K562 (cell line): ENCODE measurements around the gene NTF4. TPM values are rescaled to one million over a fixed set of nuclear protein-coding genes. Genes with fewer than 3 reads are reported as not detected.

ENCODE experiments used
- ATAC-seq: fragments of 200-7000 bp; cut with Tn5 transposase; 3 replicates; pipeline ENCODE4 v1.9.1; 2020; ENCODE audit warnings: moderate library complexity
- BruUV-seq: library from RNA; stranded (reverse); fragments of 400-500 nt; replicated peaks from 2 replicates; lab custom pipeline; 2021; lab: Mats Ljungman, UMichigan
- CTCF ChIA-PET: fragments of 300-600 bp; formaldehyde crosslinking; extraction: SDS; loops from one replicate; lab custom pipeline; 2021; ENCODE audit warnings: low intra/inter-chr PET ratio; lab: Yijun Ruan, JAX
- POLR2A ChIA-PET: fragments of 300-600, 350-650 bp; sonication (Branson Sonifier 250); formaldehyde crosslinking; extraction: SDS; loops from one replicate; lab custom pipeline; 2021; ENCODE audit warnings: antibody characterized with exemption, inconsistent platforms; lab: Yijun Ruan, JAX
- DNase-seq, 4 experiments: peaks; one replicate each; pipeline versions ENCODE4 v3.0.0 to v3.0.0-alpha.2; 2011 to 2018; ENCODE audit warnings: low spot score in 3 of 4, mixed read lengths in 3 of 4; ENCODE audit errors: extremely low read depth in 1 of 4
- FAIRE-seq: peaks from 2 replicates; lab custom pipeline; 2011; peaks lifted over from hg19 to GRCh38; lab: Jason Lieb, UNC
- H2AFZ ChIP-seq: 2 replicates; pipeline ENCODE4 v1.6.0; 2011; ENCODE audit warnings: low read depth, low read length, control low read depth, inconsistent platforms
- H3K27ac ChIP-seq: fragments of 200-600 bp; 3 replicates; pipeline ENCODE4 v1.8.0; 2011; ENCODE audit warnings: low read depth, mild to moderate bottlenecking, control low read depth, inconsistent platforms, low read length, moderate library complexity, mixed read lengths; ENCODE audit errors: extremely low read depth
- H3K27me3 ChIP-seq, 2 experiments: fragments of 300-600 bp in 1 of 2; 2 replicates in 1 of 2; 3 replicates in 1 of 2; pipeline versions ENCODE4 v1.6.0 to v1.8.0; 2011; ENCODE audit warnings: inconsistent platforms in 2 of 2, low read length in 2 of 2, mild to moderate bottlenecking in 1 of 2, mixed read lengths in 1 of 2, moderate library complexity in 1 of 2; ENCODE audit not compliant: control insufficient read depth in 2 of 2, insufficient read depth in 2 of 2
- H3K36me3 ChIP-seq: fragments of 300-600 bp; 3 replicates; pipeline ENCODE4 v1.8.0; 2011; ENCODE audit warnings: mild to moderate bottlenecking, low read length, inconsistent platforms; ENCODE audit not compliant: control insufficient read depth, insufficient read depth
- H3K4me1 ChIP-seq, 2 experiments: fragments of 200-600 bp in 1 of 2; replicated peaks in 1 of 2; 2 replicates in 1 of 2; 3 replicates in 1 of 2; pipeline versions ENCODE4 v1.5.1 to v1.8.0; 2011; ENCODE audit warnings: inconsistent platforms in 2 of 2, low read length in 2 of 2, mild to moderate bottlenecking in 1 of 2, mixed read lengths in 1 of 2, moderate library complexity in 1 of 2; ENCODE audit not compliant: control insufficient read depth in 2 of 2, insufficient read depth in 2 of 2
- H3K4me2 ChIP-seq: 2 replicates; pipeline ENCODE4 v1.6.1; 2011; ENCODE audit warnings: low read length, control low read depth, inconsistent platforms, mixed read lengths; ENCODE audit not compliant: insufficient read depth
- H3K4me3 ChIP-seq: fragments of 200-600 bp; sonication (generic), shearing (Covaris generic); 2 replicates; pipeline ENCODE4 v1.5.1; 2016; ENCODE audit warnings: control low read depth, inconsistent platforms
- H3K79me2 ChIP-seq: fragments of 200-600 bp; 3 replicates; pipeline ENCODE4 v1.8.0; 2011; ENCODE audit warnings: low read length, inconsistent platforms; ENCODE audit not compliant: control insufficient read depth, insufficient read depth
- H3K9ac ChIP-seq, 2 experiments: 2 replicates each; pipeline versions ENCODE4 v1.6.0 to v1.6.1; 2011; ENCODE audit warnings: low read depth in 2 of 2, low read length in 2 of 2, control low read depth in 1 of 2, inconsistent platforms in 1 of 2, mild to moderate bottlenecking in 1 of 2, mixed read lengths in 1 of 2; ENCODE audit not compliant: insufficient read depth in 1 of 2
- H3K9me1 ChIP-seq: one replicate; pipeline ENCODE4 v1.6.0; 2011; ENCODE audit warnings: inconsistent platforms, mild to moderate bottlenecking, low read length, moderate library complexity; ENCODE audit not compliant: control insufficient read depth, insufficient read depth
- H3K9me3 ChIP-seq: replicated peaks from 2 replicates; pipeline ENCODE4 v1.5.1; 2011; ENCODE audit warnings: low read depth, low read length, inconsistent platforms; ENCODE audit not compliant: control insufficient read depth, insufficient read depth
- H4K20me1 ChIP-seq: replicated peaks from 2 replicates; pipeline ENCODE4 v1.6.1; 2011; ENCODE audit warnings: low read length, inconsistent platforms, mixed read lengths; ENCODE audit not compliant: control insufficient read depth, insufficient read depth
- CREM ChIP-seq: IDR thresholded peaks from 2 replicates; pipeline ENCODE4 v1.6.1; 2014; ENCODE audit warnings: antibody characterized with exemption, low read depth
- DPF2 ChIP-seq: fragments of 450-650 bp; IDR thresholded peaks from 2 replicates; pipeline ENCODE4 v1.6.1; 2016
- HMBOX1 ChIP-seq: sonication (generic); IDR thresholded peaks from 2 replicates; pipeline ENCODE4 v1.6.1; 2016
- HNRNPL ChIP-seq: fragments of 200-400 bp; formaldehyde crosslinking; IDR thresholded peaks from 2 replicates; pipeline ENCODE4 v1.6.1; 2017; ENCODE audit warnings: low read depth, mild to moderate bottlenecking, low read length
- MAZ ChIP-seq, 2 experiments: fragments of 450-650 bp in 1 of 2; sonication (generic) in 1 of 2; formaldehyde crosslinking; IDR thresholded peaks in 1 of 2; conservative IDR thresholded peaks in 1 of 2; 2 replicates each; pipeline versions ENCODE4 v1.4.0 to v1.5.0; 2020; ENCODE audit warnings: mild to moderate bottlenecking in 1 of 2, missing genetic modification reagents in 1 of 2
- NCOR1 ChIP-seq: fragments of 450-650 bp; IDR thresholded peaks from 2 replicates; pipeline ENCODE4 v1.6.1; 2016; ENCODE audit warnings: mild to moderate bottlenecking, moderate library complexity
- NFYB ChIP-seq: IDR thresholded peaks from 2 replicates; pipeline ENCODE4 v1.6.1; 2011; ENCODE audit warnings: mild to moderate bottlenecking, moderate library complexity; ENCODE audit not compliant: insufficient read length; ENCODE audit errors: extremely low read depth
- OTX1 ChIP-seq: fragments of 450-650 bp; formaldehyde crosslinking; IDR thresholded peaks from 2 replicates; pipeline ENCODE4 v1.4.0; 2022; ENCODE audit warnings: mild to moderate bottlenecking
- RAD21 ChIP-seq, 2 experiments: fragments of 250-450 bp in 1 of 2; fragments of 450-650 bp in 1 of 2; sonication (Bioruptor Pico) in 1 of 2; formaldehyde crosslinking in 1 of 2; IDR thresholded peaks in 1 of 2; conservative IDR thresholded peaks in 1 of 2; 2 replicates each; pipeline versions ENCODE4 v1.4.0 to v1.8.0; 2020 to 2022; ENCODE audit warnings: mild to moderate bottlenecking in 2 of 2, moderate library complexity in 1 of 2
- SRSF7 ChIP-seq: fragments of 200-400 bp; formaldehyde crosslinking; optimal IDR thresholded peaks from 2 replicates; pipeline ENCODE3; 2017; ENCODE audit warnings: mild to moderate bottlenecking, low read depth, low read length
- STAG1 ChIP-seq: sonication (generic); formaldehyde crosslinking; IDR thresholded peaks from 2 replicates; pipeline ENCODE4 v1.5.0; 2020; ENCODE audit warnings: missing genetic modification reagents, borderline replicate concordance
- STAT6 ChIP-seq: sonication (generic); formaldehyde crosslinking; IDR thresholded peaks from 2 replicates; pipeline ENCODE4 v1.8.1; 2023; ENCODE audit warnings: mild to moderate bottlenecking, missing genetic modification reagents
- ZNF316 ChIP-seq: fragments of 450-650 bp; IDR thresholded peaks from 2 replicates; pipeline ENCODE4 v1.6.1; 2016
- ZNF507 ChIP-seq: conservative IDR thresholded peaks from 2 replicates; pipeline ENCODE4 v1.6.1; 2017; ENCODE audit warnings: missing genetic modification characterization, missing compliant biosample characterization
- ZNF696 ChIP-seq: fragments of 250-450 bp; sonication (Bioruptor Pico); conservative IDR thresholded peaks from 2 replicates; pipeline ENCODE4 v1.4.0; 2020; ENCODE audit warnings: mild to moderate bottlenecking, moderate library complexity
- ZNF707 ChIP-seq: fragments of 250-450 bp; sonication (Bioruptor Pico); conservative IDR thresholded peaks from 2 replicates; pipeline ENCODE4 v1.8.0; 2022; ENCODE audit warnings: inconsistent platforms, mild to moderate bottlenecking, moderate library complexity
- WGBS: fragments of 100-300 bp; shearing (Covaris generic); methylation state at CpG from one replicate; pipeline ENCODE4 v1.1.6; 2016; ENCODE audit warnings: low coverage, mixed read lengths; ENCODE audit not compliant: insufficient coverage; ENCODE audit errors: missing lambda C conversion rate; 5-methylcytosine and 5-hydroxymethylcytosine counted together
- in situ Hi-C: fragments of 300-500 bp; cut with MboI; formaldehyde crosslinking; loops from 4 replicates; pipeline ENCODE4 v1.15.0; 2018; ENCODE audit warnings: inconsistent platforms, mixed read lengths
- intact Hi-C: fragments of 100-400 bp; cut with micrococcal nuclease; formaldehyde crosslinking; loops from 2 replicates; pipeline ENCODE4 v1.14.2; 2022
- polyA plus RNA-seq, 8 experiments: library from polyadenylated mRNA; depleted of rRNA in 4 of 8; stranded (reverse) in 5 of 8; unstranded in 3 of 8; fragments of >200 nt; fragmentation: Nextera tagmentation in 2 of 8; fragmentation: Illumina TruSeq in 1 of 8; extraction: Ambion mirVana in 2 of 8; extraction: Trizol in 1 of 8; gene quantifications; 2 replicates each; pipeline versions ENCODE4 v1.2.1 to v1.2.3, GENCODE V29; 2011 to 2014; ENCODE audit warnings: inconsistent platforms in 1 of 8, missing spikeins in 1 of 8
- total RNA-seq, 7 experiments: library from RNA; depleted of rRNA in 6 of 7; stranded (reverse); fragments of >200 nt in 6 of 7; fragmentation: Illumina TruSeq in 2 of 7; extraction: Trizol in 2 of 7; gene quantifications; 2 replicates each; pipeline versions ENCODE4 v1.2.1 to v1.2.3, GENCODE V29; 2011 to 2021; ENCODE audit warnings: low replicate concordance in 1 of 7

NTF4 gene
- total and polyA plus RNA-seq, 9 of the 15 experiments (the other 6 are each of a cell fraction or from before 2014, with no cell fraction given) = not detected

DNA sequence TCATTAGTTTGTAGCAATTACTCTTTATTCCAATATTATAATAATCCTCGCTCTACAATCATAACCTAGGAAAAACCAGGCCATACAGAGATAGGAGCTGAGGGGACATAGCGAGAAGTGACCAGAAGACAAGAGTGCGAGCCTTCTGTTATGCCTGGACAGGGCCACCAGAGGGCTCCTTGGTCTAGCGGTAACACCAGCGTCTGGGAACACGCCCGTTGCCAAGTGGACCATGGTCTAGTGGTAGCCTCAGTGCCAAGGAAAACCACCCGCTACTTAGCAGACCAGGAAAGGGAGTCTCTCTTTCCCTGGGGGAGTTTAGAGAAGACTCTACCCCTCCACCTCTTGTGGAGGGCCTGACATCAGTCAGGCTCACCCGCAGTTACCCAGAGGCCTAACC is 10.3 kb upstream of the NTF4 start (continued):
- TF ChIP-seq MAZ (CRISPR knock-in tag; conservative IDR thresholded peaks at IDR 0.05 in 1 of 2, IDR thresholded peaks at IDR 0.05 in 1 of 2) (0 out of 4 replicates have a peak, but pooled peaks of 1 of the 2 experiments have one; percentile 24), RAD21 (CRISPR knock-in tag; conservative IDR thresholded peaks at IDR 0.05 in 1 of 2, IDR thresholded peaks at IDR 0.05 in 1 of 2) (peak; percentile 66 to 85), STAG1 (CRISPR knock-in tag) (peak; percentile 56; the same call in 1 of the 2 replicates), CREM (0 out of 2 replicates have a peak, but pooled peaks have one; percentile 20)

GRCh38 chr19:49073514-49074378 is 9.1 kb upstream of the NTF4 start:
- ChIA-PET CTCF (interaction anchor here (0.5 to 1.0 kb wide), 6 partner anchors 54 to 279 kb away, joined by 3 to 5 read pairs (median 3); no protein-coding TSS in a partner anchor), POLR2A (interaction anchor here (0.5 to 1.0 kb wide), 7 partner anchors 9 to 278 kb away, joined by 3 to 4 read pairs (median 3); partner anchors contain the start of gene FTL)
- intact Hi-C loops (loop anchor here (2.0 to 5.0 kb wide), 2 partner anchors 75 to 286 kb away; no protein-coding TSS in a partner anchor), in situ Hi-C loops (no loop called here)
- Histone ChIP-seq H3K9me3 (no peaks in the 10 kb centered on the region), H3K79me2 (no peaks in the 10 kb centered on the region), H3K4me3 (no peak overlapping the region), H3K27me3 (peaks cover 3 to 21% of the 10 kb centered on the region in 2 experiments; a peak in 4 of 5 replicates), H4K20me1 (no peaks in the 10 kb centered on the region), H2AFZ (peak overlapping the region; percentile 78), H3K9ac (peak overlapping the region; percentile 21 to 84), H3K4me1 (peaks cover 9 to 32% of the 10 kb centered on the region in 2 experiments; a peak in 4 of 5 replicates), H3K27ac (peak overlapping the region; percentile 52; the same call in 2 of the 3 replicates), H3K36me3 (no peaks in the 10 kb centered on the region), H3K9me1 (no peaks in the 10 kb centered on the region), H3K4me2 (peak overlapping the region; percentile 47)
- ATAC-seq (peak; percentile 95), DNase-seq (peak; percentile 76 to 91 (median 82)), FAIRE-seq (peak; percentile 96)
- WGBS = 30% methylated on average over 19 of the region's 23 CpGs
- BruUV-seq = no TSS peak
- TF ChIP-seq HMBOX1 (no peak), ZNF707 (CRISPR knock-in tag) (no peak), SRSF7 (no peak), ZNF507 (tag) (no peak), STAT6 (no peak), NCOR1 (no peak; the same call in 1 of the 2 replicates), ZNF696 (no peak), ZNF316 (peak; percentile 86), DPF2 (peak; percentile 67), HNRNPL (no peak), OTX1 (no peak), NFYB (no peak)
